Smooth muscle cell (in vitro differentiated cells): ENCODE data around the gene CDKN1B. TPM values are rescaled to one million over a fixed set of nuclear protein-coding genes. Genes with fewer than 3 reads are reported as not detected.

Source experiments
- DNase-seq: peaks from one replicate; lab custom pipeline; 2025; ENCODE audit not compliant: unreplicated experiment; lab: John Stamatoyannopoulos, UW
- H2AFZ ChIP-seq: fragments of 200-600 bp; sonication (generic); 2 replicates; pipeline ENCODE4 v1.6.0; 2016; ENCODE audit warnings: antibody characterized with exemption, low read depth, mild to moderate bottlenecking
- H3F3A ChIP-seq: fragments of 200-600 bp; sonication (generic); 2 replicates; pipeline ENCODE4 v1.6.0; 2017; ENCODE audit warnings: antibody characterized with exemption, low read depth
- H3K27ac ChIP-seq: fragments of 200-600 bp; sonication (generic); 2 replicates; pipeline ENCODE4 v1.5.1; 2016; ENCODE audit warnings: low read depth, mild to moderate bottlenecking
- H3K27me3 ChIP-seq: fragments of 200-600 bp; sonication (generic); 2 replicates; pipeline ENCODE4 v1.6.1; 2016; ENCODE audit warnings: low read depth, mild to moderate bottlenecking
- H3K36me3 ChIP-seq: fragments of 200-600 bp; sonication (generic); 2 replicates; pipeline ENCODE4 v1.5.1; 2016; ENCODE audit warnings: low read depth
- H3K4me1 ChIP-seq: fragments of 200-600 bp; sonication (generic); 2 replicates; pipeline ENCODE4 v1.5.1; 2016; ENCODE audit warnings: low read depth
- H3K4me2 ChIP-seq: fragments of 200-600 bp; sonication (generic); 2 replicates; pipeline ENCODE4 v1.6.0; 2016; ENCODE audit warnings: mild to moderate bottlenecking
- H3K4me3 ChIP-seq: fragments of 200-600 bp; sonication (generic); 2 replicates; pipeline ENCODE4 v1.5.1; 2016; ENCODE audit warnings: mild to moderate bottlenecking
- H3K79me2 ChIP-seq: fragments of 200-600 bp; sonication (generic); 2 replicates; pipeline ENCODE4 v1.6.0; 2016; ENCODE audit warnings: low read depth, mild to moderate bottlenecking
- H3K9ac ChIP-seq: fragments of 200-600 bp; sonication (generic); 2 replicates; pipeline ENCODE4 v1.6.0; 2016; ENCODE audit warnings: low read depth
- H3K9me3 ChIP-seq: fragments of 200-600 bp; sonication (generic); replicated peaks from 2 replicates; pipeline ENCODE4 v1.5.1; 2016; ENCODE audit warnings: low read depth
- H4K20me1 ChIP-seq: fragments of 200-600 bp; sonication (generic); 2 replicates; pipeline ENCODE4 v1.6.0; 2016; ENCODE audit warnings: low read depth
- CTCF ChIP-seq: fragments of 200-600 bp; sonication (generic); IDR thresholded peaks from 2 replicates; pipeline ENCODE4 v1.5.1; 2017; ENCODE audit warnings: borderline replicate concordance, mild to moderate bottlenecking, antibody characterized with exemption; ENCODE audit not compliant: insufficient read depth, poor library complexity, severe bottlenecking
- WGBS: methylation state at CpG from one replicate; pipeline ENCODE4 v1.1.7; 2016; ENCODE audit warnings: low lambda C conversion rate; 5-methylcytosine and 5-hydroxymethylcytosine counted together
- polyA plus RNA-seq: library from polyadenylated mRNA; unstranded; fragments of >200 nt; fragmentation: Nextera tagmentation; extraction: Ambion mirVana; gene quantifications from 2 replicates; pipeline ENCODE4 v1.2.1, GENCODE V29; 2016
- total RNA-seq: library from RNA; depleted of rRNA; stranded (reverse); fragments of >200 nt; gene quantifications from 2 replicates; pipeline ENCODE4 v1.2.3, GENCODE V29; 2014

Gene CDKN1B
- total and polyA plus RNA-seq, 2 experiments from 2014 or later, result 3.0 to 17.4 TPM

DNA sequence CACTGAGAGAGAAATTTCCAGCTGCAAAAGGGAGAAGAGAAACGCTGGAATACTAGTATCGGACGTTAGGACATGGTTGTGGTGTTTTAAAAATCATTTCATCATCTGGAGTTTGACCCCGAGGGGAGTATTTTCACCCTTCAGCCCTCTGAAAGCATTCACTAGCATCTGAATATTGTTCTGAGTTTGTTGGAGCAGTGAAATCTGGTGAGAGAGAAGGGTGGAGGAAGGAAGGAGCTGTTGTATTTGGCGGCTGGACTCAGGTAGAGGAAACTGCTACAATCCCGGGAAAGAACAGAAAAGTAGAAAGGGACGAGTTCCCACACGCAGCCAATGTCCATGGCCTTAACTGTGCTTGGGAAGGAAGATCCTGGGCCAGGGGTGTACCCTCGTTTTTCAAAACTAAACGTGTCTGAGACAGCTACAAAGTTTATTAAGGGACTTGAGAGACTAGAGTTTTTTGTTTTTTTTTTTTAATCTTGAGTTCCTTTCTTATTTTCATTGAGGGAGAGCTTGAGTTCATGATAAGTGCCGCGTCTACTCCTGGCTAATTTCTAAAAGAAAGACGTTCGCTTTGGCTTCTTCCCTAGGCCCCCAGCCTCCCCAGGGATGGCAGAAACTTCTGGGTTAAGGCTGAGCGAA, 896 bp upstream of the CDKN1B start:
- peak overlapping the region; percentile 87 for H3K4me3 ChIP-seq
- peaks cover 8% of the 10 kb centered on the region for H3F3A ChIP-seq
- no peaks in the 10 kb centered on the region for H3K36me3 ChIP-seq
- DNase-seq, result no peak
- H4K20me1 ChIP-seq, result peaks cover 24% of the 10 kb centered on the region
- H3K79me2 ChIP-seq, result peaks cover 39% of the 10 kb centered on the region
- 20% methylated on average over 15 of the region's 15 CpGs for WGBS
- TF ChIP-seq CTCF, result no peak
- H3K4me1 ChIP-seq, result peaks cover 48% of the 10 kb centered on the region
- no peaks in the 10 kb centered on the region for H3K9me3 ChIP-seq
- no peaks in the 10 kb centered on the region for H3K27me3 ChIP-seq
- peak overlapping the region; percentile 72 for H3K9ac ChIP-seq
- H3K4me2 ChIP-seq, result peak overlapping the region; percentile 96
- peak overlapping the region; percentile 44 for H3K27ac ChIP-seq
- peak overlapping the region; percentile 90 for H2AFZ ChIP-seq

- TF ChIP-seq CTCF, result no peak
- Histone ChIP-seq H3K27ac (peak overlapping the region; percentile 44), H3K27me3 (no peaks in the 10 kb centered on the region), H3K4me1 (peaks cover 61% of the 10 kb centered on the region), H2AFZ (peak overlapping the region; percentile 90), H3K36me3 (no peaks in the 10 kb centered on the region), H4K20me1 (peaks cover 24% of the 10 kb centered on the region), H3K9ac (peak overlapping the region; percentile 72), H3K4me2 (peak overlapping the region; percentile 96), H3K79me2 (peaks cover 39% of the 10 kb centered on the region), H3K9me3 (no peaks in the 10 kb centered on the region), H3F3A (peaks cover 23% of the 10 kb centered on the region), H3K4me3 (peak overlapping the region; percentile 87)
- under 1% methylated on average over 62 of the region's 62 CpGs for WGBS
- DNase-seq, result no peak
Measured at GRCh38 chr12:12717586-12718380, 615 bp downstream of the CDKN1B start.

DNA sequence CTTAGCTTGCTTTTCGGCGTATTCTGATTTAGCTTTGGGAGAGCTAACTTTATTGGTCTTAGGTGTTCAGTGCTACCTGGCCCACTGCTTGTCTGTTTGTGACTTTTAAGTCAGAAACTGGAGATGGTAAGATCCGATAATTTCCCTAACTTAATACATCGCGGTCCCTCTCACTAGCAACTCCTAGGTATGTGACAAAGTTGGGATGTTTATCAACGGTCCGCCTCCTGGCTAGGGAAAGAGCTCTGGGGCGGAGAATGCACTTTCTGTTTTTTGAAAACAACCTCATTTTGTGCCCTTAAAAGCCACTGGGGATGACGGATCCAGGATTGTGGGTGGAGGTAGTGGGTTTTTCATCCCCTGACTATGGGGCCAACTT, 1.2 kb downstream of the CDKN1B start:
- peak overlapping the region; percentile 87 for H3K4me3 ChIP-seq
- WGBS, result under 1% methylated on average over 9 of the region's 9 CpGs
- TF ChIP-seq CTCF, result no peak
- H3K9me3 ChIP-seq, result no peaks in the 10 kb centered on the region
- H4K20me1 ChIP-seq, result peaks cover 24% of the 10 kb centered on the region
- no peaks in the 10 kb centered on the region for H3K36me3 ChIP-seq
- peak overlapping the region; percentile 64 for H2AFZ ChIP-seq
- H3K9ac ChIP-seq, result peak overlapping the region; percentile 72
- DNase-seq, result no peak
- H3K27me3 ChIP-seq, result no peaks in the 10 kb centered on the region
- H3K79me2 ChIP-seq, result peaks cover 39% of the 10 kb centered on the region
- peaks cover 28% of the 10 kb centered on the region for H3F3A ChIP-seq
- H3K4me1 ChIP-seq, result peaks cover 67% of the 10 kb centered on the region
- no peak overlapping the region for H3K27ac ChIP-seq
- H3K4me2 ChIP-seq, result peak overlapping the region; percentile 96
